Measurements from ENCODE around the gene PRDM1.

DNA sequence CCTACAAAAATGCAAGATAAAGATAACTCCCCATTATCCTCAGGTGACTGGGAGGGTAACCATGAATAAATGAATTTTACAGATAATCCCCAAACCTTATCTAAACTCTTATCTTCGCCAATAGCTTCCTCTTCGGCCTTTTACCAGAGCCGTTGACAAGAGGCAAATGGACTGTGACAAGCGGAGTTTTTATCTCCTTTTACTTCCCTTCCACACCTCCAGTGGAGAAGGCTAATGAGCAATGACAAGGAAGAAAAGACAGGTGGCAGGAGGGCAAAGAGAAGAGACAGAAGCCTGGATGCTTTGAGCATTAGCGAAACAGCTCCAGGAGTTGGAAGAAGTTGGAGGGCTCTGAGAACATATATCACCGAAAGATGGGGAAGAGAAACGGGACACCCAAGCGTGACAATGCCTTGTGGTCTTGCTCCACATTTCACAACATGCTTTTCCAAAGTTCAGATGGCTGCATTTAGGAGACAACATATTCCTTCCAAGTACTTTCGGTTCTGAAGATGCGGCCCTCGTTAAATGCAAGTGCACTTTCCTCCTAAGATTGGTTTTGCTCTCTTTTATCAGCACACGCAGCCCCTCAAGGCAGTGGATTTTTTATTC, 69.2 kb downstream of the PRDM1 start:
- TF ChIP-seq POLR2A (IDR thresholded peaks at IDR 0.05; ENCODE audit: low read depth, low read length), result no peak
- TF ChIP-seq POLR2AphosphoS5 (IDR thresholded peaks at IDR 0.05; ENCODE audit: low read depth, low read length), result no peak

Measured in GM12892 (cell line).